K562 (cell line): Measurements from ENCODE around the gene NSG2. TPM values are rescaled to one million over a fixed set of nuclear protein-coding genes. Genes with fewer than 3 reads are reported as not detected.

ENCODE experiments used
- ATAC-seq: fragments of 200-7000 bp; cut with Tn5 transposase; 3 replicates; pipeline ENCODE4 v1.9.1; 2020; ENCODE audit warnings: moderate library complexity
- BruUV-seq: library from RNA; stranded (reverse); fragments of 400-500 nt; replicated peaks from 2 replicates; lab custom pipeline; 2021; lab: Mats Ljungman, UMichigan
- CTCF ChIA-PET: fragments of 300-600 bp; formaldehyde crosslinking; extraction: SDS; loops from one replicate; lab custom pipeline; 2021; ENCODE audit warnings: low intra/inter-chr PET ratio; lab: Yijun Ruan, JAX
- POLR2A ChIA-PET: fragments of 300-600, 350-650 bp; sonication (Branson Sonifier 250); formaldehyde crosslinking; extraction: SDS; loops from one replicate; lab custom pipeline; 2021; ENCODE audit warnings: antibody characterized with exemption, inconsistent platforms; lab: Yijun Ruan, JAX
- DNase-seq, 4 experiments: peaks; one replicate each; pipeline versions ENCODE4 v3.0.0 to v3.0.0-alpha.2; 2011 to 2018; ENCODE audit warnings: low spot score in 3 of 4, mixed read lengths in 3 of 4; ENCODE audit errors: extremely low read depth in 1 of 4
- FAIRE-seq: peaks from 2 replicates; lab custom pipeline; 2011; peaks lifted over from hg19 to GRCh38; lab: Jason Lieb, UNC
- H2AFZ ChIP-seq: 2 replicates; pipeline ENCODE4 v1.6.0; 2011; ENCODE audit warnings: low read depth, low read length, control low read depth, inconsistent platforms
- H3K27ac ChIP-seq: fragments of 200-600 bp; 3 replicates; pipeline ENCODE4 v1.8.0; 2011; ENCODE audit warnings: low read depth, mild to moderate bottlenecking, control low read depth, inconsistent platforms, low read length, moderate library complexity, mixed read lengths; ENCODE audit errors: extremely low read depth
- H3K27me3 ChIP-seq, 2 experiments: fragments of 300-600 bp in 1 of 2; 2 replicates in 1 of 2; 3 replicates in 1 of 2; pipeline versions ENCODE4 v1.6.0 to v1.8.0; 2011; ENCODE audit warnings: inconsistent platforms in 2 of 2, low read length in 2 of 2, mild to moderate bottlenecking in 1 of 2, mixed read lengths in 1 of 2, moderate library complexity in 1 of 2; ENCODE audit not compliant: control insufficient read depth in 2 of 2, insufficient read depth in 2 of 2
- H3K36me3 ChIP-seq: fragments of 300-600 bp; 3 replicates; pipeline ENCODE4 v1.8.0; 2011; ENCODE audit warnings: mild to moderate bottlenecking, low read length, inconsistent platforms; ENCODE audit not compliant: control insufficient read depth, insufficient read depth
- H3K4me1 ChIP-seq, 2 experiments: fragments of 200-600 bp in 1 of 2; replicated peaks in 1 of 2; 2 replicates in 1 of 2; 3 replicates in 1 of 2; pipeline versions ENCODE4 v1.5.1 to v1.8.0; 2011; ENCODE audit warnings: inconsistent platforms in 2 of 2, low read length in 2 of 2, mild to moderate bottlenecking in 1 of 2, mixed read lengths in 1 of 2, moderate library complexity in 1 of 2; ENCODE audit not compliant: control insufficient read depth in 2 of 2, insufficient read depth in 2 of 2
- H3K4me2 ChIP-seq: 2 replicates; pipeline ENCODE4 v1.6.1; 2011; ENCODE audit warnings: low read length, control low read depth, inconsistent platforms, mixed read lengths; ENCODE audit not compliant: insufficient read depth
- H3K4me3 ChIP-seq: fragments of 200-600 bp; sonication (generic), shearing (Covaris generic); 2 replicates; pipeline ENCODE4 v1.5.1; 2016; ENCODE audit warnings: control low read depth, inconsistent platforms
- H3K79me2 ChIP-seq: fragments of 200-600 bp; 3 replicates; pipeline ENCODE4 v1.8.0; 2011; ENCODE audit warnings: low read length, inconsistent platforms; ENCODE audit not compliant: control insufficient read depth, insufficient read depth
- H3K9ac ChIP-seq, 2 experiments: 2 replicates each; pipeline versions ENCODE4 v1.6.0 to v1.6.1; 2011; ENCODE audit warnings: low read depth in 2 of 2, low read length in 2 of 2, control low read depth in 1 of 2, inconsistent platforms in 1 of 2, mild to moderate bottlenecking in 1 of 2, mixed read lengths in 1 of 2; ENCODE audit not compliant: insufficient read depth in 1 of 2
- H3K9me1 ChIP-seq: one replicate; pipeline ENCODE4 v1.6.0; 2011; ENCODE audit warnings: inconsistent platforms, mild to moderate bottlenecking, low read length, moderate library complexity; ENCODE audit not compliant: control insufficient read depth, insufficient read depth
- H3K9me3 ChIP-seq: replicated peaks from 2 replicates; pipeline ENCODE4 v1.5.1; 2011; ENCODE audit warnings: low read depth, low read length, inconsistent platforms; ENCODE audit not compliant: control insufficient read depth, insufficient read depth
- H4K20me1 ChIP-seq: replicated peaks from 2 replicates; pipeline ENCODE4 v1.6.1; 2011; ENCODE audit warnings: low read length, inconsistent platforms, mixed read lengths; ENCODE audit not compliant: control insufficient read depth, insufficient read depth
- ARID3B ChIP-seq: fragments of 250-450 bp; sonication (Bioruptor Pico); IDR thresholded peaks from 2 replicates; pipeline ENCODE4 v1.4.0; 2020; ENCODE audit warnings: borderline replicate concordance
- ELK1 ChIP-seq: sonication (generic); formaldehyde crosslinking; IDR thresholded peaks from 2 replicates; pipeline ENCODE4 v1.8.1; 2022; ENCODE audit warnings: missing genetic modification reagents
- IFI16 ChIP-seq: fragments of 250-450 bp; sonication (Bioruptor Pico); IDR thresholded peaks from 2 replicates; pipeline ENCODE4 v2.1.2; 2022; ENCODE audit warnings: mild to moderate bottlenecking, inconsistent platforms
- MED1 ChIP-seq: sonication (generic); formaldehyde crosslinking; IDR thresholded peaks from 2 replicates; pipeline ENCODE4 v1.8.1; 2023; ENCODE audit warnings: missing genetic modification reagents, borderline replicate concordance
- MLLT1 ChIP-seq, 2 experiments: fragments of 450-650 bp; IDR thresholded peaks; 2 replicates each; pipeline ENCODE4 v1.6.1; 2016
- PHF8 ChIP-seq: fragments of 200-600 bp; sonication (generic); IDR thresholded peaks from 2 replicates; pipeline ENCODE4 v1.6.1; 2012; ENCODE audit warnings: mixed run types, mild to moderate bottlenecking, inconsistent platforms, low read length, moderate library complexity, borderline replicate concordance
- PREB ChIP-seq: sonication (generic); formaldehyde crosslinking; IDR thresholded peaks from 2 replicates; pipeline ENCODE4 v1.8.1; 2023; ENCODE audit warnings: mild to moderate bottlenecking, missing genetic modification reagents
- ZNF140 ChIP-seq: fragments of 250-450 bp; sonication (Bioruptor Pico); IDR thresholded peaks from 2 replicates; pipeline ENCODE4 v1.8.0; 2021; ENCODE audit warnings: moderate library complexity, mild to moderate bottlenecking, inconsistent platforms
- ZNF253 ChIP-seq: fragments of 250-450 bp; sonication (Bioruptor Pico); conservative IDR thresholded peaks from 2 replicates; pipeline ENCODE4 v1.6.1; 2021; ENCODE audit warnings: mild to moderate bottlenecking
- ZNF696 ChIP-seq: fragments of 250-450 bp; sonication (Bioruptor Pico); conservative IDR thresholded peaks from 2 replicates; pipeline ENCODE4 v1.4.0; 2020; ENCODE audit warnings: mild to moderate bottlenecking, moderate library complexity
- WGBS: fragments of 100-300 bp; shearing (Covaris generic); methylation state at CpG from one replicate; pipeline ENCODE4 v1.1.6; 2016; ENCODE audit warnings: low coverage, mixed read lengths; ENCODE audit not compliant: insufficient coverage; ENCODE audit errors: missing lambda C conversion rate; 5-methylcytosine and 5-hydroxymethylcytosine counted together
- in situ Hi-C: fragments of 300-500 bp; cut with MboI; formaldehyde crosslinking; loops from 4 replicates; pipeline ENCODE4 v1.15.0; 2018; ENCODE audit warnings: inconsistent platforms, mixed read lengths
- intact Hi-C: fragments of 100-400 bp; cut with micrococcal nuclease; formaldehyde crosslinking; loops from 2 replicates; pipeline ENCODE4 v1.14.2; 2022
- polyA plus RNA-seq, 8 experiments: library from polyadenylated mRNA; depleted of rRNA in 4 of 8; stranded (reverse) in 5 of 8; unstranded in 3 of 8; fragments of >200 nt; fragmentation: Nextera tagmentation in 2 of 8; fragmentation: Illumina TruSeq in 1 of 8; extraction: Ambion mirVana in 2 of 8; extraction: Trizol in 1 of 8; gene quantifications; 2 replicates each; pipeline versions ENCODE4 v1.2.1 to v1.2.3, GENCODE V29; 2011 to 2014; ENCODE audit warnings: inconsistent platforms in 1 of 8, missing spikeins in 1 of 8
- total RNA-seq, 7 experiments: library from RNA; depleted of rRNA in 6 of 7; stranded (reverse); fragments of >200 nt in 6 of 7; fragmentation: Illumina TruSeq in 2 of 7; extraction: Trizol in 2 of 7; gene quantifications; 2 replicates each; pipeline versions ENCODE4 v1.2.1 to v1.2.3, GENCODE V29; 2011 to 2021; ENCODE audit warnings: low replicate concordance in 1 of 7

NSG2 gene
- total and polyA plus RNA-seq, 9 of the 15 experiments (the other 6 are each of a cell fraction or from before 2014, with no cell fraction given), result not detected

- H3K4me2 ChIP-seq, result no peak overlapping the region
- in situ Hi-C loops, result no loop called here
- POLR2A ChIA-PET, result no interaction called here
- no peaks in the 10 kb centered on the region for H3K79me2 ChIP-seq
- no peak for TF ChIP-seq ZNF696 (CRISPR knock-in tag)
- no peak for TF ChIP-seq ELK1 (CRISPR knock-in tag)
- TF ChIP-seq MLLT1 (IDR thresholded peaks at IDR 0.05), result no peak
- TF ChIP-seq MED1 (CRISPR knock-in tag), result no peak
- TF ChIP-seq PHF8, result no peak
- TF ChIP-seq ARID3B (CRISPR knock-in tag), result no peak
- no peak for TF ChIP-seq ZNF140 (CRISPR knock-in tag)
- TF ChIP-seq ZNF253, result no peak
- no peak for TF ChIP-seq PREB (CRISPR knock-in tag)
- TF ChIP-seq IFI16 (CRISPR knock-in tag), result no peak
- TF ChIP-seq, all 486 proteins: peak for 0
- intact Hi-C loops, result no loop called here
- WGBS, result 0% methylated on average over 1 of the region's 1 CpG
- no peaks in the 10 kb centered on the region for H4K20me1 ChIP-seq
- H3K36me3 ChIP-seq, result no peaks in the 10 kb centered on the region
- H3K4me3 ChIP-seq, result no peak overlapping the region
- H3K9ac ChIP-seq, result no peak overlapping the region
- H2AFZ ChIP-seq, result no peak overlapping the region
- ATAC-seq (no peak), FAIRE-seq (no peak), DNase-seq (no peak)
- H3K27ac ChIP-seq, result no peak overlapping the region
- CTCF ChIA-PET, result interaction anchor here (0.7 kb wide), 1 partner anchor 1399 kb away, joined by 3 read pairs; no protein-coding TSS in a partner anchor
- BruUV-seq, result no TSS peak
- peaks cover 0 to 10% of the 10 kb centered on the region in 2 experiments; a peak in 2 of 5 replicates for H3K27me3 ChIP-seq
- no peaks in the 10 kb centered on the region for H3K9me1 ChIP-seq
- H3K4me1 ChIP-seq, result no peaks in the 10 kb centered on the region
- no peaks in the 10 kb centered on the region for H3K9me3 ChIP-seq
Observed at GRCh38 chr5:174155281-174155680, 109.8 kb downstream of the NSG2 start.
